ENCODE results near the gene EYS. TPM values are rescaled to one million over a fixed set of nuclear protein-coding genes. Genes with fewer than 3 reads are reported as not detected.
"Not testable (repeated sequence)": the region's sequence is repeated elsewhere in the genome, so short reads cannot be mapped to it uniquely, and the experiment has no call there.

Gene EYS
- total and polyA plus RNA-seq, 2 donors from 2014 or later: not detected

- intact Hi-C loops (cut with DNase I): no loop called here
- Histone ChIP-seq H3K9me3 (ENCODE audit: control insufficient read depth in 2 of 3, insufficient read depth in 1 of 3, low read length in 3 of 3) (no peaks in the 10 kb centered on the region), H3K4me1 (ENCODE audit: control insufficient read depth in 2 of 3, insufficient read depth in 2 of 3, low read depth in 1 of 3, low read length in 3 of 3) (no peaks in the 10 kb centered on the region), H3K36me3 (ENCODE audit: control insufficient read depth in 2 of 3, insufficient read depth in 3 of 3, low read length in 3 of 3) (no peaks in the 10 kb centered on the region), H3K27ac (ENCODE audit: low read depth in 2 of 2, low read length in 2 of 2) (no peak overlapping the region), H3K9ac (ENCODE audit: low read length in 3 of 3) (no peak overlapping the region), H3K4me3 (ENCODE audit: low read length in 3 of 3) (no peak overlapping the region), H3K27me3 (ENCODE audit: control insufficient read depth, insufficient read depth, low read length) (no peaks in the 10 kb centered on the region)
- no peak for FAIRE-seq
- no peak for TF ChIP-seq CTCF (IDR thresholded peaks at IDR 0.05; ENCODE audit: borderline replicate concordance, extremely low read depth, insufficient read depth)
- DNase-seq: no peak
Observed at GRCh38 chr6:63844287-63844686, 1862.7 kb downstream of the EYS start.

- no peaks in the 10 kb centered on the region for H3K4me1 ChIP-seq (ENCODE audit: control insufficient read depth in 2 of 3, insufficient read depth in 2 of 3, low read depth in 1 of 3, low read length in 3 of 3)
- no peaks in the 10 kb centered on the region for H3K36me3 ChIP-seq (ENCODE audit: control insufficient read depth in 2 of 3, insufficient read depth in 3 of 3, low read length in 3 of 3)
- no peak for DNase-seq
- H3K27ac ChIP-seq (ENCODE audit: low read depth in 2 of 2, low read length in 2 of 2): no peak overlapping the region
- no peaks in the 10 kb centered on the region for H3K27me3 ChIP-seq (ENCODE audit: control insufficient read depth, insufficient read depth, low read length)
- H3K9me3 ChIP-seq (ENCODE audit: control insufficient read depth in 2 of 3, insufficient read depth in 1 of 3, low read length in 3 of 3): no peaks in the 10 kb centered on the region
- intact Hi-C loops (cut with DNase I): no loop called here
- no peak overlapping the region for H3K9ac ChIP-seq (ENCODE audit: low read length in 3 of 3)
- no peak for TF ChIP-seq CTCF (IDR thresholded peaks at IDR 0.05; ENCODE audit: borderline replicate concordance, extremely low read depth, insufficient read depth)
- no peak overlapping the region for H3K4me3 ChIP-seq (ENCODE audit: low read length in 3 of 3)
- no peak for FAIRE-seq
Observed at GRCh38 chr6:63839485-63839884, 1867.5 kb downstream of the EYS start.

- FAIRE-seq; H3K4me3 ChIP-seq (ENCODE audit: low read length in 3 of 3); H3K9me3 ChIP-seq (ENCODE audit: control insufficient read depth in 2 of 3, insufficient read depth in 1 of 3, low read length in 3 of 3); DNase-seq; intact Hi-C loops (cut with DNase I); H3K9ac ChIP-seq (ENCODE audit: low read length in 3 of 3); H3K27ac ChIP-seq (ENCODE audit: low read depth in 2 of 2, low read length in 2 of 2); H3K36me3 ChIP-seq (ENCODE audit: control insufficient read depth in 2 of 3, insufficient read depth in 3 of 3, low read length in 3 of 3); H3K27me3 ChIP-seq (ENCODE audit: control insufficient read depth, insufficient read depth, low read length); H3K4me1 ChIP-seq (ENCODE audit: control insufficient read depth in 2 of 3, insufficient read depth in 2 of 3, low read depth in 1 of 3, low read length in 3 of 3): not testable (repeated sequence)
Observed at GRCh38 chr6:63828678-63829077, 1878.3 kb downstream of the EYS start.

GRCh38 chr6:63824722-63825121 is 1882.3 kb downstream of the EYS start:
- no peak overlapping the region for H3K27ac ChIP-seq (ENCODE audit: low read depth in 2 of 2, low read length in 2 of 2)
- H3K27me3 ChIP-seq (ENCODE audit: control insufficient read depth, insufficient read depth, low read length): no peaks in the 10 kb centered on the region
- no peaks in the 10 kb centered on the region for H3K36me3 ChIP-seq (ENCODE audit: control insufficient read depth in 2 of 3, insufficient read depth in 3 of 3, low read length in 3 of 3)
- H3K9me3 ChIP-seq (ENCODE audit: control insufficient read depth in 2 of 3, insufficient read depth in 1 of 3, low read length in 3 of 3): peaks cover 0 to 2% (median 0%) of the 10 kb centered on the region in 3 donors
- no peaks in the 10 kb centered on the region for H3K4me1 ChIP-seq (ENCODE audit: control insufficient read depth in 2 of 3, insufficient read depth in 2 of 3, low read depth in 1 of 3, low read length in 3 of 3)
- no peak overlapping the region for H3K4me3 ChIP-seq (ENCODE audit: low read length in 3 of 3)
- FAIRE-seq (no peak), DNase-seq (no peak)
- no peak for TF ChIP-seq CTCF (IDR thresholded peaks at IDR 0.05; ENCODE audit: borderline replicate concordance, extremely low read depth, insufficient read depth)
- intact Hi-C loops (cut with DNase I): no loop called here
- H3K9ac ChIP-seq (ENCODE audit: low read length in 3 of 3): no peak overlapping the region

Data from kidney (tissue), 14 donors.